Mononuclear cell (primary cell): ENCODE measurements around the gene MTM1. TPM values are rescaled to one million over a fixed set of nuclear protein-coding genes. Genes with fewer than 3 reads are reported as not detected.

Source experiments
- H3K27me3 ChIP-seq: 2 replicates; pipeline ENCODE4 v1.6.0; 2011; ENCODE audit warnings: low read length, control low read depth; ENCODE audit not compliant: insufficient read depth
- H3K4me1 ChIP-seq: 2 replicates; pipeline ENCODE4 v1.5.1; 2011; ENCODE audit warnings: mild to moderate bottlenecking, low read length, control low read depth; ENCODE audit not compliant: insufficient read depth
- H3K4me3 ChIP-seq: 2 replicates; pipeline ENCODE4 v1.5.1; 2011; ENCODE audit warnings: mild to moderate bottlenecking, low read length, moderate library complexity
- H3K9me3 ChIP-seq: 2 replicates; pipeline ENCODE4 v1.5.1; 2011; ENCODE audit warnings: low read depth, mild to moderate bottlenecking, control low read depth, low read length
- total RNA-seq: library from RNA; depleted of rRNA; stranded (reverse); fragments of >200 nt; gene quantifications from one replicate; pipeline ENCODE4 v1.2.3, GENCODE V29; 2012

The MTM1 gene
- total RNA-seq, 1 donor = 21.8 TPM

GRCh38 chrX:150610043-150610442 lies 41.6 kb downstream of the MTM1 start:
- no peaks in the 10 kb centered on the region for H3K9me3 ChIP-seq
- H3K4me1 ChIP-seq = peaks cover 17% of the 10 kb centered on the region
- no peak overlapping the region for H3K4me3 ChIP-seq
- H3K27me3 ChIP-seq = no peaks in the 10 kb centered on the region

GRCh38 chrX:150610446-150610845 lies 42.0 kb downstream of the MTM1 start:
- Histone ChIP-seq H3K4me3 (no peak overlapping the region), H3K27me3 (no peaks in the 10 kb centered on the region), H3K9me3 (no peaks in the 10 kb centered on the region), H3K4me1 (peaks cover 14% of the 10 kb centered on the region)

- Histone ChIP-seq H3K4me3 (no peak overlapping the region), H3K27me3 (no peaks in the 10 kb centered on the region), H3K9me3 (no peaks in the 10 kb centered on the region), H3K4me1 (no peaks in the 10 kb centered on the region)
These were observed 46.9 kb downstream of the MTM1 start for GRCh38 chrX:150615356-150615755.

GRCh38 chrX:150616179-150616862 lies 47.9 kb downstream of the MTM1 start:
- Histone ChIP-seq H3K27me3 (no peaks in the 10 kb centered on the region), H3K9me3 (no peaks in the 10 kb centered on the region), H3K4me3 (no peak overlapping the region), H3K4me1 (no peaks in the 10 kb centered on the region)

- Histone ChIP-seq H3K9me3 (no peaks in the 10 kb centered on the region), H3K27me3 (no peaks in the 10 kb centered on the region), H3K4me3 (no peak overlapping the region), H3K4me1 (no peaks in the 10 kb centered on the region)
These were observed 48.4 kb downstream of the MTM1 start for GRCh38 chrX:150616863-150617198.

- H3K4me3 ChIP-seq = no peak overlapping the region
- no peaks in the 10 kb centered on the region for H3K4me1 ChIP-seq
- H3K27me3 ChIP-seq = no peaks in the 10 kb centered on the region
- H3K9me3 ChIP-seq = no peaks in the 10 kb centered on the region
These were observed 53.2 kb downstream of the MTM1 start for GRCh38 chrX:150621652-150622051.

GRCh38 chrX:150623583-150623982 lies 55.2 kb downstream of the MTM1 start:
- Histone ChIP-seq H3K27me3 (no peaks in the 10 kb centered on the region), H3K4me1 (no peaks in the 10 kb centered on the region)

GRCh38 chrX:150625097-150625496 lies 56.7 kb downstream of the MTM1 start:
- Histone ChIP-seq H3K27me3 (no peaks in the 10 kb centered on the region), H3K9me3 (no peaks in the 10 kb centered on the region), H3K4me1 (no peaks in the 10 kb centered on the region), H3K4me3 (no peak overlapping the region)

More at GRCh38 chrX:150623583-150623982, 55.2 kb downstream of the MTM1 start:
- Histone ChIP-seq H3K4me3 (no peak overlapping the region), H3K9me3 (no peaks in the 10 kb centered on the region)

- H3K27me3 ChIP-seq = no peaks in the 10 kb centered on the region
- H3K4me3 ChIP-seq = no peak overlapping the region
- no peaks in the 10 kb centered on the region for H3K4me1 ChIP-seq
- H3K9me3 ChIP-seq = no peaks in the 10 kb centered on the region
These were observed 57.5 kb downstream of the MTM1 start for GRCh38 chrX:150625875-150626274.

- no peak overlapping the region for H3K4me3 ChIP-seq
- no peaks in the 10 kb centered on the region for H3K27me3 ChIP-seq
- no peaks in the 10 kb centered on the region for H3K9me3 ChIP-seq
- no peaks in the 10 kb centered on the region for H3K4me1 ChIP-seq
These were observed 59.5 kb downstream of the MTM1 start for GRCh38 chrX:150627957-150628356.

GRCh38 chrX:150635952-150636351 lies 67.5 kb downstream of the MTM1 start:
- Histone ChIP-seq H3K9me3 (no peaks in the 10 kb centered on the region), H3K27me3 (no peaks in the 10 kb centered on the region), H3K4me3 (no peak overlapping the region), H3K4me1 (no peaks in the 10 kb centered on the region)

GRCh38 chrX:150642423-150642822 lies 74.0 kb downstream of the MTM1 start:
- H3K4me1 ChIP-seq = no peaks in the 10 kb centered on the region
- no peak overlapping the region for H3K4me3 ChIP-seq
- H3K27me3 ChIP-seq = no peaks in the 10 kb centered on the region
- H3K9me3 ChIP-seq = no peaks in the 10 kb centered on the region

- H3K27me3 ChIP-seq = no peaks in the 10 kb centered on the region
- no peak overlapping the region for H3K4me3 ChIP-seq
- H3K4me1 ChIP-seq = no peaks in the 10 kb centered on the region
- H3K9me3 ChIP-seq = no peaks in the 10 kb centered on the region
These were observed 74.8 kb downstream of the MTM1 start for GRCh38 chrX:150643271-150643670.

GRCh38 chrX:150643958-150644357 lies 75.5 kb downstream of the MTM1 start:
- H3K4me1 ChIP-seq = no peaks in the 10 kb centered on the region

GRCh38 chrX:150644422-150644821 lies 76.0 kb downstream of the MTM1 start:
- Histone ChIP-seq H3K27me3 (no peaks in the 10 kb centered on the region), H3K4me1 (no peaks in the 10 kb centered on the region), H3K9me3 (no peaks in the 10 kb centered on the region)

More at GRCh38 chrX:150643958-150644357, 75.5 kb downstream of the MTM1 start:
- Histone ChIP-seq H3K27me3 (no peaks in the 10 kb centered on the region), H3K9me3 (no peaks in the 10 kb centered on the region), H3K4me3 (no peak overlapping the region)

GRCh38 chrX:150647331-150647730 lies 78.9 kb downstream of the MTM1 start:
- Histone ChIP-seq H3K4me3 (no peak overlapping the region), H3K4me1 (no peaks in the 10 kb centered on the region), H3K27me3 (no peaks in the 10 kb centered on the region), H3K9me3 (no peaks in the 10 kb centered on the region)

More at GRCh38 chrX:150644422-150644821, 76.0 kb downstream of the MTM1 start:
- H3K4me3 ChIP-seq = no peak overlapping the region
